GM18499 (cell line): ENCODE results near the gene COPB1.
"Not testable (repeated sequence)": the region's sequence is repeated elsewhere in the genome, so short reads cannot be mapped to it uniquely, and the experiment has no call there.

Experiments
- ATAC-seq: cut with Tn5 transposase; IDR thresholded peaks from one replicate; pipeline ENCODE4 v1.9.1; 2021; ENCODE audit warnings: moderate number of reproducible peaks; ENCODE audit not compliant: insufficient read depth, unreplicated experiment

COPB1 gene

DNA sequence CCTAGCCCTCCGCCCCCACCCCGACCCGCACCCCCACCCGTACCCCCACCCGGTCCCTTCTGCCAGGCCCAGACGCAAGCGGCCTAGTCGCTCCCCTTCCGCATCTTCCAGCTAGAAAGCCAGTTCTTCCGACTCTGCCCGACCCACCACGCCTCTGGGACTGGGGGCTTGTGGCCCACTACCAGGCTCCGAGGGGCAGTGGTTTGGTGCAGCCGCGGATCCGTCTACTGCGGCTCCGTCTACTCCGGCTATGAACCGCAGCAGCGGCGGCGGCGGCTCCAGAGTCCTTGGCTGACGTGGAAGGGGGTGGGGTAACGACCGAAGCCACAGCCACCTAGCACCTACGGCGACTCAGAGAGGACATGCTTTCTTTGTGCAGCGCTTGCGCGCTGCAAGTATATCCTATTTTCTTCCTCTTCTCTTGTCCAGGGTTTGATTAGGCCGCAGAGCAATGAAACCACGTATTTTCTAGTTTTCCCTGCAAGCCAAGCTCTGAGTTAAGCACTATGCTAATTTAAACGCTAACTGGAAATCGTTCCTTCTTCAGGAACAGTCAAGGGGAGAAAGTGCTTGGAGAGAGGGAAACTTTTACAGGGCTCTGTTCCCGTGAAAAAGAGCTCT lies at the start of gene COPB1:
COPB1 (minus strand) TSS at position 252 of the 621 bp plus-strand sequence. CDS start 883 bp downstream, outside the sequence.
- peak; percentile 67 for ATAC-seq

DNA sequence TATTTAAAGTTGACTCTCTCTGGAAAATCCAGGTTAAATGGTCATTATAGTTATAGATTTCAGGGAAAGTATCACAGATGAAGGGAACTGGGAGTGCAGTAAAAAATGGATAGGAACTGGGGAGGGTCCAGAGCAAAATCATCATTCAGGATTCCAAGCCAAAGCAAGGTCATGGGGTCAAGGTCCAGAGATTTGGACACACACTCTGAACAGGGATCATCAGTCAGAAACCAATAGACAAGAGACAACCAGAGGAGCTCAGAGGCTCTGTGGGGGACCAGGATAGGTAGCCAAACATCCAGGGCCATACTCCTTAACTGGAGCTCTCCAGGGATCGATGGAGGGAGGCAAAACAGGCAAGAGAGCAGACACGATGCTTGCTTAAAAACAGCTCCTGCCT lies 47.8 kb upstream of the COPB1 start:
- ATAC-seq, result no peak

- ATAC-seq, result no peak
These were observed 47.1 kb upstream of the COPB1 start for GRCh38 chr11:14546672-14547071.

DNA sequence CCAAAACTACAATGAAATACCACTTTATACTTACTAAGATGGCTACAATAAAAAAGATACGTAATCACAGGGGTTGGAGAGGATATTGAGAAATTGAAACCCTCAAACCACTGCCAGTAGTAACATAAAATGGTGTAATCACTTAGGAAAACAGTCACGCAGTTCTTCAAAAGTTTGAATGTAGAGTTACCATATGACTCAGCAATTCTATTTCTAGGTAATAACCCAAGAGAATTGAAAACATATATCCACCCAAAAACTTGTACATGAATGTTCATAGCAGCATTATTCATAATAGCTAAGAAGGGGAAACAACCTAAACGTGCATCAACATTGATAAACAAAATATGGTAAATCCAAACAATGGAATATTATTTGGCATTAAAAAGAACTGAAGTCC lies 45.0 kb upstream of the COPB1 start:
- ATAC-seq, result peak; percentile 86

DNA sequence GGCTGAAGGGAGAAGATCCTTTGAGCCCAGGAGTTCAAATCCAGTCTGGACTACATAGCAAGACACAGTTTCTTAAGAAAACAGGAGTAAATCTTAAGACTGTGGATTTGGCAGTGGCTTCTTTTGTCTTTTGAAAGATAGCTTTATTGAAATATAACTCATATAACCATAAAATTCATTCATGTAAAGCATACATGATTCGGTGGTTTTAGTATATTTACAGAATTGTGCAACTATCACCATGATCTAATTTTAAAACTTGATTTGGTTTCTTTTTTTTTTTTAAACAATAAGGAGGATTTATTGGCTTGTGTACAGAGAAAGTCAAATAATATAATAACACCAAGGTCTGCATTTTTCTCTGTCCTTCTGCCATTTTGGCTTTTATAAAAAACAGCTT lies 43.6 kb upstream of the COPB1 start:
- ATAC-seq, result no peak

DNA sequence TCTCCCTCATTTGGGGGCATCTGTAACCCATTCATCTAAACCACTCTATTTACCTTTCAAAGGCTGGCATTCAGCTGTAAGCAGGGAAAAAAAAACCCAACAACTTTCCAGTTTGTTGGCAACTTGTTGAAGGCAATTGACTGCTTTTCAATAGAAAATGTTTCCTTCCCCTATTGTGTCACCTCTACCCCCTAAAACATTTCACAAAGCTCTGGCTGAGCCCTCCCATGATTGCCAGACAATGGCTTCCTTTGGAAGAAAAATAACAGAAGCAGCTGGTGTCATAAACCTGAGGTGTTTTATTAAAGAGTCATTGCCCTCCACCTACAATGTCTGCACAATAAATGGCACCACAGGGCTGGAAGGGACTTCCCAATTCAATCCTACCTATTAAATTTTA lies 42.7 kb upstream of the COPB1 start:
- no peak for ATAC-seq

DNA sequence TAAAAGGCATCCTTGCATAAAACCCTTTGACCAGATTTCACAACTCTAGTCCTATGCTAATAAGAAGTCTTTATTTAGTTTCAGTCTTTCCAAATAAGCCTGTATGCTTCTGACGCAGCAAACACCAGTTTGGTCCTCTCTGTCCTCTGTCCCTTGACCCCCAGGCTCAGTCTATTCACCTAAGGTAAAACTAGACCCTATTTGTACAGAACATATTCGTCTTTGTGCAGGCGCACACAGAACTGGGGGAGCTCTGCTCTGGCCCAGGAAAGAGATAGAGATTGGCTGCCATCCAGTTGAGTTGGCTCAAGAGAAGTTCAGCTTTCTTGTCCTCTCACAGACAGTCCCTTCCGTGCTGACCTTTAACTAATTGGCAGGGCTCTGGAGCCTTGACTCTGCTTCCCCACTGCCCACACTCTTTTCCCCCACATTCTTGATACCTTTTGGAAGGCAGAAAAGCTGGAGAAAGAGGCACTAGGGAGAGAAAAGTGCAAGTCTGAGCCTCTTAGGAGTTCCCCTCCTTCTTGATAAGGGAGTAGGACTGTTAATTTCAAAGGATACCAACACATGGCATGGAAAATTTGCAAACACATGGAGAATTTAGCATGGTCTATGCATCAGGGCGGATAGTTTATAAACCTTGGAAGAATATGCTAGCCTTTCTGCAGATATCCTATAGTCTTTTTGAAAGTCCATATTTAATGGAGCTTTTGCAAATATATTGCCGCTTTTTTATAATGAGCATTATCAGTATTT lies 41.8 kb upstream of the COPB1 start:
- no peak for ATAC-seq

- no peak for ATAC-seq
These were observed 40.4 kb upstream of the COPB1 start for GRCh38 chr11:14539982-14540421.

GRCh38 chr11:14538926-14539554 lies 39.4 kb upstream of the COPB1 start:
- ATAC-seq, result no peak

DNA sequence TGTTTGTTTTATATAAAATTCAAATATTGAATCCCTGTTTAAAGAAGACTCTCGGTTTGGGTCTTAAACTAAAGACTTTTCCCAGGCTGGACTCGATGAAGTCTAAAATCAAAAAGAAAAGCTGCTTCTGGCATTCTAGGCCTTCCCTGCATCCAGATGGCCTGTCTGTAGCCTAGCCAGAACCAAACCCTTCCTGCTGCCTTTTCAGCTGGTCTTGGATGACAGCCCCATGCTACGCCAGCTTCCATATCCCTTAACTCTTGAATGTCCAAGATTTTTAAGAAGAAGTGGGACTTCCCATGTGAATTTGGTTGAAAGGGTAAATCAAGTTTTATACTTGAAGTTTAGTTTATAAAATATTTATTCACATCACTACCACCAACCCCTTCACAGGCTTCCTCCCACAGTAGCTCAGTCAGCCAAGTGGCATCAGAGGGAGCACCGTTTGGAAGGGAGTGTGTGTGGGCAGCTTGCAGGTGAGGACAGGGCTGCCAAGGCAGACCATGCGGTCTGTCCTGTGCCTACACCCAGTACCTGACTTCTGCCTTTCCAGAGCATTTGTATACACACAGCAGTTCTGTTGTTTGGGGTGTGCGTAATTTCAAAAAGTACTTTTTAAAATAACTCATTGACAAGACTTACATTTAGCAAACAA lies 38.8 kb upstream of the COPB1 start:
- ATAC-seq, result no peak

DNA sequence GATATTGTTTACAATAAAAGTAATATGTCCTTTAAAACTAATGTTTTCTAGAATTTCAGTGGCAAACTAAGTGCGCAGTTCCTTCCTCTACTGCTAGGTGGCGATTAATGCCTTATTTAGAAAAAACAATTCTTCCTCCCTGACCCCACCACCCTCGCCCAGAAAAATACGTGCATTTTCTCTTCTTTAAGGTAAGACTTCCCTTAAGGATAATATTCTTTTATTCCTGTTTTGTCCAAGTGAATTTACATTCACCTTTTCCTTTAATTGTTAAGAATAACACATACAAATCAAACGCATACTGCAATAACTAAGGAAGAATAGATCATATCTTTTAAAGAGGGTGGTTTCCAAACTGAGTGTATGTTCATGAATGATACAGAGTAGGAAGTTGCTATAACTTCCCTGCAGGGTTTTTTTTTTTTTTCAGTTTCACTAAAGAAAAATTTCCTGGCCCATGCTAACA lies 37.6 kb upstream of the COPB1 start:
- ATAC-seq, result no peak

DNA sequence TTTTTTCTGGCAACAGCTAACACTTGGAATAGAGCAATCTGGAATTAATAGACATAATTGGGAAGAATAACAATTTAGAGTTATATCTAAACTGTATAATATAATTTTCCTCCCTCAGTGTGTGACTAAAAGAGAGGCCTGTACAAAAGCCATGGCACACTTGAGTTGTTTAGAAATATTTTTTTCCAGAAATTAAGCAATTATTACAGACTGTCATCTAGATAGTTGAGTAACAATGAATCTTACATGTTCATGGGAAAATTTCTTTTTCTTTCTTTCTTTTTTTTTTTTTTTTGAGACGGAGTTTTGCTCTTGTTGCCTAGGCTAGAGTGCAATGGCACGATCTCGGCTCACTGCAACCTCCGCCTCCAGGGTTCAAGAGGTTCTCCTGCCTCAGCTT lies 35.6 kb upstream of the COPB1 start:
- ATAC-seq, result not testable (repeated sequence)

DNA sequence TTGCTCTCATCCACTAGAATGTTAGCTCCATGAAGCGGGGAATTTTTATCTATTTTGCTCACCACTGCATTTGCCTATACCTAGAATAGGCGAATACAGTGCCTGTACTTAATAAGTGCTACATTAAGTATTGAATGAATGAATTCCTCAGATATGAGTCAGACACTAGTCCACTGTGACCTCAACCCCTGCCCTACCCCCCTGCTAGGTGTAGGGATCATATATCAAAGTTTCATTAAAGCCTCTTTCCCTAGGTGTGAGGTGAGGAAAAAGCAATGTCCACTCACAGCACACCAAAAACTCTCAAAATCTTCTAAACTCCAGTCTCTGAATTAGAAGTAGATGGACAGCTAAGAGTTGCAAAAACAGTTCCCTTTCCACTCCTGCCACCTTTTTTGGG lies 30.3 kb upstream of the COPB1 start:
- no peak for ATAC-seq

GRCh38 chr11:14529321-14529720 lies 29.7 kb upstream of the COPB1 start:
- no peak for ATAC-seq

DNA sequence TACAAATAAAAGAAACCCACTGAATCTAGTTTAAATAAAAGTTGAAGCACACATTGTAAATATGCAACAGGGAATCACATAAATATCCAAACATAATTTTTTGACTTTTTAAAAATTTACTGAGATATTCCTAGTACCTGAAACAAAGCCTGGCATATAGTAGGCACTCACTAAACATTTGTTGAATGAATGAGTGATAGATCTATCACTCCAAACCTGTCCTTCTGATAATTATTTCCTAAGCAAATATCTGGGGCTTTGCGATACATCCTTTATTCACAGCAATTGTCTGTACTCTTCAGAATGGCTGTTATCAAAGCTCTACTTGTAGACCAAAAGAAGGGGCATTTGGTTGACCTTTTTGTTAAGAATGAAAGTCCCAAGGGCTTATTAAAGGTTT lies 23.2 kb upstream of the COPB1 start:
- ATAC-seq, result no peak

DNA sequence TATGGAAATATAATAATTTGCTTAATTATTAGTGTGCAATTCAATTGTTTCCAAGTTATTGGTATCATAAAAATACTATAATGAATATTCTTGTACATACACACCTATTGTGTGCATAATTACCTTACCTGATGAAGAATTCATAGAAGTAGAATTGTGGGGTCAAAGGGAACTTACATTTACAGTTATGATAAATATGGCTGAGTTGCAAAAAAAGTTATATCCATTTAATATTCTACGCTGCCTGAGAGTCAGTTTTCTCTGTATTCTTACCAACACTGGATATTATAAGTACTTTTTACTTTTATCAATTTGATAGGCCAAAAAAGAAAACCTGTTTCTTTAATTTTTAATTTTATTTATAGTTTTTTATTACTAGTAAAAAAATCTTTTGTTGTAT lies 22.6 kb upstream of the COPB1 start:
- ATAC-seq, result no peak

DNA sequence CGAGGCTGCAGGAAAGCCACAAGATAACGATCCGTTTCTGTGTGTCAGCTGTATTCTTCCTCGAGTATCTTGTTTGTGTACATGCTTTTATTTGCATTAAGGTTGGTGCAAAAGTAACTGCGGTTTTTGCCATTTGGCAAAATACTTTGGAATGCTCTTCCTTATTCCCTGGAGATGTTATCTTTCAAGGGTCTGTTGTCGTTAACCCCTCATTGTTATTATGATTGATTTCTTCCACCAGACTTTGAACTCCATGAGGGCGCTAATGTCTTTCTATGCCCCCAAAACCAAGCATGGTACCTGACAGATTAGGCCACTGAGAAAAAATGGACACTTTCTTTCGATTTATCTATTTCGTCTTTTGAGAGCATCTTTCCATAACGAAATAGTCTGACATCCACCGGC lies 21.1 kb upstream of the COPB1 start:
- ATAC-seq, result no peak

GRCh38 chr11:14519917-14520746 lies 20.5 kb upstream of the COPB1 start, which contains the start of gene PSMA1:
Gene PSMA1 (minus strand): TSS chr11:14520386. CDS start chr11:14520299, 87 bp downstream.
- ATAC-seq, result peak; percentile 80

DNA sequence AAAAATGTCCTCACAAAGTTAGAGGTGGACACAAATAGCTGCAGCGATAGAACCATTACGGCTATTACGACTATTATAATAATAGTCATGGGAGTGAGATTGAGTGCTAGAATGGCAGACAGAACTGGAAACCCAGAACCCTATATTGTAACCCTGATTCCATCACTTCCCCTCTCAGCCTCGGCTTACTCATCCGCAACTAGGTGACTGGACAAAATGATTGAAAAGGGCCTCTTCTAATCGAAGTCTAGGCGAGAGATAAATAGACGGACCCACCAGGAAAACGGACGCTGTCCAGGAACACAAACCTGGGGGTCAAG lies 19.9 kb upstream of the COPB1 start:
- ATAC-seq, result no peak

GRCh38 chr11:14518820-14519219 lies 19.2 kb upstream of the COPB1 start:
- ATAC-seq, result no peak
